Ascending aorta (tissue), 2 donors: ENCODE measurements around the gene GPC3. TPM values are rescaled to one million over a fixed set of nuclear protein-coding genes. Genes with fewer than 3 reads are reported as not detected.

Source experiments
- DNase-seq, 2 donors: peaks; one replicate each; pipeline ENCODE4 v3.0.0-alpha.2; 2019; ENCODE audit warnings: low spot score in 2 of 2
- H3K27ac ChIP-seq, 2 donors: fragments of 200-600 bp; sonication (generic); one replicate each; pipeline ENCODE4 v1.5.1; 2016 to 2017; ENCODE audit warnings: mild to moderate bottlenecking in 1 of 2
- H3K27me3 ChIP-seq: fragments of 200-600 bp; sonication (generic); one replicate; pipeline ENCODE4 v1.5.1; 2017
- H3K36me3 ChIP-seq, 2 donors: fragments of 200-600 bp; sonication (generic); one replicate each; pipeline ENCODE4 v1.5.1; 2016
- H3K4me1 ChIP-seq, 2 donors: fragments of 200-600 bp; sonication (generic); one replicate each; pipeline ENCODE4 v1.5.1; 2016 to 2017; ENCODE audit warnings: mild to moderate bottlenecking in 1 of 2
- H3K4me3 ChIP-seq, 2 donors: fragments of 200-600 bp; sonication (generic); one replicate each; pipeline ENCODE4 v1.5.1; 2016 to 2017; ENCODE audit warnings: mild to moderate bottlenecking in 1 of 2
- H3K9me3 ChIP-seq, 2 donors: fragments of 200-600 bp; sonication (generic); one replicate each; pipeline ENCODE4 v1.5.1; 2016
- intact Hi-C: fragments of 100-400 bp; cut with DNase I; formaldehyde crosslinking; loops from one replicate; pipeline ENCODE4 v1.15.1; 2023
- total RNA-seq: library from RNA; depleted of rRNA; stranded (reverse); fragments of >200 nt; gene quantifications from one replicate; pipeline ENCODE4 v1.1.0, GENCODE V29; 2016
- TF ChIP-seq, protein P1 (sequence below), 3 experiments: fragments of 200-600 bp in 2 of 3; fragments of 450-650 bp in 1 of 3; sonication (generic) in 2 of 3; IDR thresholded peaks; one replicate each; pipeline ENCODE4 v1.5.1; 2016 to 2019; ENCODE audit warnings: antibody characterized with exemption in 3 of 3, mild to moderate bottlenecking in 1 of 3, moderate library complexity in 1 of 3

Gene GPC3
- total RNA-seq, 1 donor from 2014 or later: 0.75 TPM

DNA sequence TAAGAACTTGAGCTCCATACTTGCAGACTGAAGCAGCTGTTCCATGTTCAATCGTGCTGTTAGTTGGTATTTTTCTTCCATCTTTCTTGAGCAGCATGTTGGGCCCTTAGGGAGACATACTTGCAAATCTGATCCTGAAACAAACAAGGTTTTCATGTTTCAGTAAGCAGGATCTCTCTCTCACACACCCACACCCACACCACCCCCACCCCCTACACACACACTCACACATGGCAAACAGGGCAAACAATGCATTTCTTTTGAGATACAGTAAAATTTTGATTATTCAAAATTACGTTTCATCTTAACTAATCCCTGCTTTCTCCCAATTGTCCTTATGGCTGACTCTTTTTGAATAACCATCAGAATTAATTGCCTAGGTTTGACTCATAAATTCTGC lies 32.3 kb downstream of the GPC3 start:
- Histone ChIP-seq H3K27me3 (no peaks in the 10 kb centered on the region), H3K9me3 (no peaks in the 10 kb centered on the region), H3K4me3 (no peak overlapping the region), H3K27ac (no peak overlapping the region), H3K4me1 (no peaks in the 10 kb centered on the region), H3K36me3 (no peaks in the 10 kb centered on the region)
- intact Hi-C loops: no loop called here
- DNase-seq: no peak
- TF ChIP-seq, protein P1, sequence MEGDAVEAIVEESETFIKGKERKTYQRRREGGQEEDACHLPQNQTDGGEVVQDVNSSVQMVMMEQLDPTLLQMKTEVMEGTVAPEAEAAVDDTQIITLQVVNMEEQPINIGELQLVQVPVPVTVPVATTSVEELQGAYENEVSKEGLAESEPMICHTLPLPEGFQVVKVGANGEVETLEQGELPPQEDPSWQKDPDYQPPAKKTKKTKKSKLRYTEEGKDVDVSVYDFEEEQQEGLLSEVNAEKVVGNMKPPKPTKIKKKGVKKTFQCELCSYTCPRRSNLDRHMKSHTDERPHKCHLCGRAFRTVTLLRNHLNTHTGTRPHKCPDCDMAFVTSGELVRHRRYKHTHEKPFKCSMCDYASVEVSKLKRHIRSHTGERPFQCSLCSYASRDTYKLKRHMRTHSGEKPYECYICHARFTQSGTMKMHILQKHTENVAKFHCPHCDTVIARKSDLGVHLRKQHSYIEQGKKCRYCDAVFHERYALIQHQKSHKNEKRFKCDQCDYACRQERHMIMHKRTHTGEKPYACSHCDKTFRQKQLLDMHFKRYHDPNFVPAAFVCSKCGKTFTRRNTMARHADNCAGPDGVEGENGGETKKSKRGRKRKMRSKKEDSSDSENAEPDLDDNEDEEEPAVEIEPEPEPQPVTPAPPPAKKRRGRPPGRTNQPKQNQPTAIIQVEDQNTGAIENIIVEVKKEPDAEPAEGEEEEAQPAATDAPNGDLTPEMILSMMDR (IDR thresholded peaks at IDR 0.05): no peak

- Histone ChIP-seq H3K27ac (no peak overlapping the region), H3K4me3 (no peak overlapping the region), H3K9me3 (no peaks in the 10 kb centered on the region), H3K36me3 (no peaks in the 10 kb centered on the region), H3K27me3 (no peaks in the 10 kb centered on the region), H3K4me1 (no peaks in the 10 kb centered on the region)
- intact Hi-C loops: no loop called here
- DNase-seq: no peak
- TF ChIP-seq, protein P1 (IDR thresholded peaks at IDR 0.05): no peak
Measured at GRCh38 chrX:133951098-133951497, 34.3 kb downstream of the GPC3 start.

DNA sequence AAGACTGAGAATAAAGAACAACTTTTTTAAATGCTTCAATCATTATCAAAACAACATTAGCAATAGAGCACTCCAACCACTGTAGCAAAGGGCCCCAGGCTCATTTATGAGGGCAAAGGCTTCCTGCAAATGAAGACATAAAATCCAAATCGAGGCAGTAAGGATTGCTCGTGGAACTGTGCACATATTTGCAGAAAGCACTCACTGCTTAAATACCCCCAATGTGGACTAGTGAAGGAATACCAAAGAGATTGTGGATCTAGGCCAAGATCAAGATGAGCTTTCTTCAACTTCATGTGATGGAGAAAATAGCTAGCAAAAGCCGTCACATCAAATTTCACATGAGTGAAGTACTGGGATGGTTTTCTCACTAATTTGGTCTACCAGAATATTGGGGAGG lies 35.2 kb downstream of the GPC3 start:
- Histone ChIP-seq H3K4me1 (no peaks in the 10 kb centered on the region), H3K27me3 (no peaks in the 10 kb centered on the region), H3K36me3 (no peaks in the 10 kb centered on the region), H3K4me3 (no peak overlapping the region), H3K9me3 (no peaks in the 10 kb centered on the region), H3K27ac (no peak overlapping the region)
- intact Hi-C loops: no loop called here
- TF ChIP-seq, protein P1 (IDR thresholded peaks at IDR 0.05): no peak
- DNase-seq: no peak

- no peak for DNase-seq
- Histone ChIP-seq H3K4me1 (no peaks in the 10 kb centered on the region), H3K9me3 (no peaks in the 10 kb centered on the region), H3K27ac (no peak overlapping the region), H3K27me3 (no peaks in the 10 kb centered on the region), H3K36me3 (no peaks in the 10 kb centered on the region), H3K4me3 (no peak overlapping the region)
- TF ChIP-seq, protein P1 (IDR thresholded peaks at IDR 0.05): no peak
- intact Hi-C loops: no loop called here
Measured at GRCh38 chrX:133948895-133949294, 36.5 kb downstream of the GPC3 start.

DNA sequence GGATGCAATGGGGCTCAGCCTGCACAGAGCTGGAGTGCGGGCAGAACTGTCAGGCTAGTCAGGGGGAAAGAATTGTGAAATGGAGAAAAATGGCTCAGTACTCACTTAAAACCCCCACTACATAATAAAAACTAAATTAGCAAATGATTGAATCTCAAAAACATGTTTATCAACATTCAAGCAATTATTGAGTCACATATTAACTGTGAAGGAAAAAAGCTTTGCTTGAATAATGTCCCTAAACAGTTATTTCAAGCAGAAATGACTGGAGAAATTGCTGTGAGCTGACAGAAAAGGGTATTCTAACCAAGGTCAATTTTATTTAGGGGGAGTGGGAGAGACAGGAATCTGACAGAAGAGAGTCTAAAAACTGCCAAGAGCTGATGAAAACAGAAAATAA lies 37.4 kb downstream of the GPC3 start:
- Histone ChIP-seq H3K4me1 (no peaks in the 10 kb centered on the region), H3K4me3 (no peak overlapping the region), H3K36me3 (no peaks in the 10 kb centered on the region), H3K9me3 (no peaks in the 10 kb centered on the region), H3K27ac (no peak overlapping the region), H3K27me3 (no peaks in the 10 kb centered on the region)
- TF ChIP-seq, protein P1 (IDR thresholded peaks at IDR 0.05): no peak
- intact Hi-C loops: no loop called here
- DNase-seq: no peak

DNA sequence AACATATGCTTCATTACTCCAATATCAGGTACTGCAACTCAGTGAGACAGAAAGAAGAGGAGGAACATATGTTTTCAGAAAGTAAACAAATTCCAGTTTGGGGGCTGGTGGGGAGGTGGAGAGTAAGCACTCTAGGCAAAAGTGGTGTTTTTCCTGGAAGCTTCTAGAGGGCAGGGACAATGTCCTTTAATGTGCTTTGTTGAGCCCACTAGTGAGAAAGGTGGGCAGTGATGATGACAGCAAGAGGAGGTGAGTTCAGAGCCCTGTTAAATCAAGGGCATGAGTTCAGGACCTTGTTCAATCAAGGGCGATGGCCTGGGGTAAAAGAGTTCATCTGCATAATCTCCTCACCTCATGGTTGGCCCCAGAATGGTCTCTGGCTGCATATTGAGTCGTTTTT lies 38.4 kb downstream of the GPC3 start:
- Histone ChIP-seq H3K4me1 (no peaks in the 10 kb centered on the region), H3K27me3 (no peaks in the 10 kb centered on the region), H3K36me3 (no peaks in the 10 kb centered on the region), H3K4me3 (no peak overlapping the region), H3K9me3 (no peaks in the 10 kb centered on the region), H3K27ac (no peak overlapping the region)
- TF ChIP-seq, protein P1 (IDR thresholded peaks at IDR 0.05): no peak
- DNase-seq: no peak
- intact Hi-C loops: no loop called here
